HepG2 (cell line): ENCODE data around the gene SYPL1.

Source experiments
- POLR2A ChIP-seq, 2 experiments: IDR thresholded peaks; 2 replicates each; pipeline ENCODE4 v1.6.1; 2011; ENCODE audit warnings: low read depth in 2 of 2, low read length in 2 of 2, mild to moderate bottlenecking in 1 of 2, moderate library complexity in 1 of 2; ENCODE audit not compliant: insufficient read depth in 1 of 2
- POLR2AphosphoS5 ChIP-seq: IDR thresholded peaks from 2 replicates; pipeline ENCODE4 v1.6.1; 2012; ENCODE audit warnings: low read depth, low read length
- ZNF660 ChIP-seq: sonication (generic); formaldehyde crosslinking; IDR thresholded peaks from 2 replicates; pipeline ENCODE4 v1.5.1; 2020; ENCODE audit warnings: mild to moderate bottlenecking, low read depth, missing genetic modification reagents, borderline replicate concordance
- TF ChIP-seq, protein P1 (sequence below): sonication (generic); formaldehyde crosslinking; IDR thresholded peaks from 2 replicates; pipeline ENCODE4 v1.5.0; 2020; ENCODE audit warnings: mild to moderate bottlenecking, missing genetic modification reagents, moderate library complexity
- TF ChIP-seq, protein P2 (sequence below): sonication (generic); formaldehyde crosslinking; IDR thresholded peaks from 2 replicates; pipeline ENCODE4 v1.5.0; 2020; ENCODE audit warnings: mild to moderate bottlenecking, missing genetic modification reagents

DNA sequence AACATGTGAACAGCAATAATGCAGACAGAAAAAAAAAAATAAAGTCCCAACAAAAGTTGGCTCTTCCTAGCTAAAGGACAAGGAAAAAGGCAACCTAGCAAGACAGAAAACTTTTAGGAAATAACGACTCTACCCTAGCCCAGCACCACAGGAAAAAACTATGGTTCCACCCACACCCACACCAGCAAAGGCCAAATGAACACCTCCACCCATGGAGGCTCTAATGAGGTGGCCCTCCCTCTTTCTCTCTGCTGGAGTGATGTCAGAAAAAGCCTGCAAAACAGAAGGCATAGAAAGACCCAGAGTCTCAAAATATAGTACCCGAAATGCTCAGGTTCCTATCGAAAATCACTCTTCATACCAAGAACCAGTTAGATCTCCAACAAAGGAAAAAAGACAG, 28.4 kb downstream of the SYPL1 start:
- TF ChIP-seq POLR2A (IDR thresholded peaks at IDR 0.05; ENCODE audit: insufficient read depth in 1 of 2, low read depth in 2 of 2, low read length in 2 of 2) = no peak
- TF ChIP-seq POLR2AphosphoS5 = no peak
- TF ChIP-seq ZNF660 = no peak
- TF ChIP-seq, protein P1, sequence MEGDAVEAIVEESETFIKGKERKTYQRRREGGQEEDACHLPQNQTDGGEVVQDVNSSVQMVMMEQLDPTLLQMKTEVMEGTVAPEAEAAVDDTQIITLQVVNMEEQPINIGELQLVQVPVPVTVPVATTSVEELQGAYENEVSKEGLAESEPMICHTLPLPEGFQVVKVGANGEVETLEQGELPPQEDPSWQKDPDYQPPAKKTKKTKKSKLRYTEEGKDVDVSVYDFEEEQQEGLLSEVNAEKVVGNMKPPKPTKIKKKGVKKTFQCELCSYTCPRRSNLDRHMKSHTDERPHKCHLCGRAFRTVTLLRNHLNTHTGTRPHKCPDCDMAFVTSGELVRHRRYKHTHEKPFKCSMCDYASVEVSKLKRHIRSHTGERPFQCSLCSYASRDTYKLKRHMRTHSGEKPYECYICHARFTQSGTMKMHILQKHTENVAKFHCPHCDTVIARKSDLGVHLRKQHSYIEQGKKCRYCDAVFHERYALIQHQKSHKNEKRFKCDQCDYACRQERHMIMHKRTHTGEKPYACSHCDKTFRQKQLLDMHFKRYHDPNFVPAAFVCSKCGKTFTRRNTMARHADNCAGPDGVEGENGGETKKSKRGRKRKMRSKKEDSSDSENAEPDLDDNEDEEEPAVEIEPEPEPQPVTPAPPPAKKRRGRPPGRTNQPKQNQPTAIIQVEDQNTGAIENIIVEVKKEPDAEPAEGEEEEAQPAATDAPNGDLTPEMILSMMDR = no peak
- TF ChIP-seq, protein P2, sequence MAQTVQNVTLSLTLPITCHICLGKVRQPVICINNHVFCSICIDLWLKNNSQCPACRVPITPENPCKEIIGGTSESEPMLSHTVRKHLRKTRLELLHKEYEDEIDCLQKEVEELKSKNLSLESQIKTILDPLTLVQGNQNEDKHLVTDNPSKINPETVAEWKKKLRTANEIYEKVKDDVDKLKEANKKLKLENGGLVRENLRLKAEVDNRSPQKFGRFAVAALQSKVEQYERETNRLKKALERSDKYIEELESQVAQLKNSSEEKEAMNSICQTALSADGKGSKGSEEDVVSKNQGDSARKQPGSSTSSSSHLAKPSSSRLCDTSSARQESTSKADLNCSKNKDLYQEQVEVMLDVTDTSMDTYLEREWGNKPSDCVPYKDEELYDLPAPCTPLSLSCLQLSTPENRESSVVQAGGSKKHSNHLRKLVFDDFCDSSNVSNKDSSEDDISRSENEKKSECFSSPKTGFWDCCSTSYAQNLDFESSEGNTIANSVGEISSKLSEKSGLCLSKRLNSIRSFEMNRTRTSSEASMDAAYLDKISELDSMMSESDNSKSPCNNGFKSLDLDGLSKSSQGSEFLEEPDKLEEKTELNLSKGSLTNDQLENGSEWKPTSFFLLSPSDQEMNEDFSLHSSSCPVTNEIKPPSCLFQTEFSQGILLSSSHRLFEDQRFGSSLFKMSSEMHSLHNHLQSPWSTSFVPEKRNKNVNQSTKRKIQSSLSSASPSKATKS (CRISPR knock-in tag) = no peak
